SK-N-SH (cell line): ENCODE data around the gene KRT20. TPM values are rescaled to one million over a fixed set of nuclear protein-coding genes. Genes with fewer than 3 reads are reported as not detected.
"Not testable (repeated sequence)": the region's sequence is repeated elsewhere in the genome, so short reads cannot be mapped to it uniquely, and the experiment has no call there.

Experiments
- CTCF ChIA-PET: fragments of 300-600, 350-600 bp; formaldehyde crosslinking; extraction: SDS; loops from one replicate; lab custom pipeline; 2021; lab: Yijun Ruan, JAX
- POLR2A ChIA-PET: fragments of 350-600 bp; sonication (Branson Sonifier 250); formaldehyde crosslinking; extraction: SDS; loops from one replicate; lab custom pipeline; 2020; ENCODE audit warnings: antibody characterized with exemption, inconsistent platforms; lab: Yijun Ruan, JAX
- DNase-seq: peaks from one replicate; pipeline ENCODE4 v3.0.0; 2012
- H2AFZ ChIP-seq: fragments of 200-600 bp; sonication (generic); 2 replicates; pipeline ENCODE4 v1.8.1; 2016; ENCODE audit warnings: antibody characterized with exemption, mild to moderate bottlenecking, low read depth
- H3F3A ChIP-seq: fragments of 200-600 bp; sonication (generic); replicated peaks from 2 replicates; pipeline ENCODE3; 2016; ENCODE audit warnings: antibody characterized with exemption, mild to moderate bottlenecking; ENCODE audit not compliant: insufficient read depth
- H3K27ac ChIP-seq, 2 experiments: fragments of 200-500 bp in 1 of 2; fragments of 200-600 bp in 1 of 2; sonication (Bioruptor generic) in 1 of 2; sonication (generic), shearing (Covaris generic) in 1 of 2; 2 replicates each; pipeline versions ENCODE4 v1.5.1 to v1.6.1; 2014 to 2016; ENCODE audit warnings: low read depth in 2 of 2, inconsistent platforms in 1 of 2, low read length in 1 of 2, mild to moderate bottlenecking in 1 of 2, mixed read lengths in 1 of 2
- H3K27me3 ChIP-seq: fragments of 200-600 bp; sonication (generic), shearing (Covaris generic); 2 replicates; pipeline ENCODE4 v1.6.1; 2016; ENCODE audit warnings: mixed run types; ENCODE audit not compliant: insufficient read depth
- H3K36me3 ChIP-seq, 2 experiments: fragments of 200-500 bp in 1 of 2; fragments of 200-600 bp in 1 of 2; sonication (Bioruptor generic) in 1 of 2; sonication (generic) in 1 of 2; replicated peaks in 1 of 2; 2 replicates each; pipeline versions ENCODE3 to v1.5.1; 2014 to 2016; ENCODE audit warnings: low read length in 1 of 2, mild to moderate bottlenecking in 1 of 2; ENCODE audit not compliant: insufficient read depth in 2 of 2, control insufficient read depth in 1 of 2
- H3K4me1 ChIP-seq, 2 experiments: fragments of 200-500 bp in 1 of 2; fragments of 200-600 bp in 1 of 2; sonication (Bioruptor generic) in 1 of 2; sonication (generic), shearing (Covaris generic) in 1 of 2; 2 replicates each; pipeline versions ENCODE4 v1.5.1 to v1.6.1; 2014 to 2016; ENCODE audit warnings: low read depth in 1 of 2, low read length in 1 of 2, mixed run types in 1 of 2; ENCODE audit not compliant: insufficient read depth in 2 of 2, control insufficient read depth in 1 of 2
- H3K4me2 ChIP-seq: fragments of 200-600 bp; sonication (generic), shearing (Covaris generic); 2 replicates; pipeline ENCODE4 v1.6.1; 2017; ENCODE audit warnings: mixed run types
- H3K4me3 ChIP-seq, 2 experiments: fragments of 200-500 bp in 1 of 2; fragments of 200-600 bp in 1 of 2; sonication (Bioruptor generic) in 1 of 2; sonication (generic), shearing (Covaris generic) in 1 of 2; 2 replicates each; pipeline versions ENCODE4 v1.5.1 to v1.8.1; 2014 to 2016; ENCODE audit warnings: low read depth in 2 of 2, inconsistent platforms in 1 of 2, low read length in 1 of 2, mild to moderate bottlenecking in 1 of 2, mixed read lengths in 1 of 2, moderate library complexity in 1 of 2
- H3K79me2 ChIP-seq: fragments of 200-600 bp; sonication (generic); 2 replicates; pipeline ENCODE4 v1.8.1; 2017; ENCODE audit warnings: mild to moderate bottlenecking; ENCODE audit not compliant: insufficient read depth
- H3K9ac ChIP-seq: fragments of 200-600 bp; sonication (generic); 2 replicates; pipeline ENCODE4 v1.6.1; 2017; ENCODE audit warnings: mixed run types
- H3K9me2 ChIP-seq: fragments of 200-600 bp; sonication (generic); 2 replicates; pipeline ENCODE4 v1.6.1; 2017; ENCODE audit warnings: mixed run types
- H3K9me3 ChIP-seq: fragments of 200-600 bp; sonication (generic); 2 replicates; pipeline ENCODE4 v1.6.1; 2017; ENCODE audit warnings: mixed run types, mild to moderate bottlenecking, moderate library complexity
- H4K20me1 ChIP-seq: fragments of 200-600 bp; sonication (generic); 2 replicates; pipeline ENCODE4 v1.6.1; 2017; ENCODE audit warnings: mild to moderate bottlenecking, mixed run types; ENCODE audit not compliant: insufficient read depth
- CHD2 ChIP-seq: fragments of 150-350 bp; IDR thresholded peaks from 2 replicates; pipeline ENCODE4 v1.6.1; 2018; ENCODE audit warnings: low read length; ENCODE audit not compliant: partially characterized antibody
- FOSL2 ChIP-seq: IDR thresholded peaks from 2 replicates; pipeline ENCODE4 v1.4.0; 2012; ENCODE audit warnings: low read depth, mild to moderate bottlenecking, moderate library complexity, borderline replicate concordance
- MEF2A ChIP-seq: IDR thresholded peaks from 2 replicates; pipeline ENCODE4 v1.4.0; 2012; ENCODE audit warnings: low read depth, borderline replicate concordance
- NFIC ChIP-seq: IDR thresholded peaks from 2 replicates; pipeline ENCODE4 v1.4.0; 2012; ENCODE audit warnings: borderline replicate concordance
- RFX5 ChIP-seq: IDR thresholded peaks from 2 replicates; pipeline ENCODE4 v1.6.1; 2012; ENCODE audit warnings: mild to moderate bottlenecking, improper control_type of control experiment, low read length
- SMC3 ChIP-seq: IDR thresholded peaks from 2 replicates; pipeline ENCODE4 v1.6.1; 2012; ENCODE audit warnings: low read depth, low read length, improper control_type of control experiment
- WGBS: methylation state at CpG from one replicate; pipeline ENCODE4 v1.1.6; 2017; ENCODE audit warnings: low lambda C conversion rate; 5-methylcytosine and 5-hydroxymethylcytosine counted together
- polyA plus RNA-seq, 3 experiments: library from polyadenylated mRNA; depleted of rRNA; stranded (reverse); fragments of >200 nt; gene quantifications; 2 replicates each; pipeline ENCODE4 v1.2.3, GENCODE V29; 2012

Gene KRT20
- polyA plus RNA-seq, 1 of the 3 experiments (the other 2 are of a cell fraction) = not detected

- Histone ChIP-seq H3F3A (no peaks in the 10 kb centered on the region), H3K9ac (peak overlapping the region; percentile 43; the same call in 1 of the 2 replicates), H3K4me2 (peak overlapping the region; percentile 27; the same call in 1 of the 2 replicates), H3K79me2 (no peaks in the 10 kb centered on the region)
- CTCF ChIA-PET = no interaction called here
- TF ChIP-seq FOSL2 (peak; percentile 44; the same call in 1 of the 2 replicates), NFIC (no peak)
- TF ChIP-seq, all 33 proteins: peak for 1
- WGBS = 10% methylated on average over 2 of the region's 2 CpGs
- Histone ChIP-seq H4K20me1 (no peaks in the 10 kb centered on the region), H3K27me3 (peaks cover 23% of the 10 kb centered on the region), H3K9me3 (no peaks in the 10 kb centered on the region), H2AFZ (peak overlapping the region; percentile 64), H3K4me1 (no peaks in the 10 kb centered on the region; a peak in 1 of 4 replicates), H3K9me2 (no peaks in the 10 kb centered on the region), H3K4me3 (no peak overlapping the region), H3K27ac (peak overlapping the region in 1 of 2 experiments; percentile 50; a peak in 1 of 4 replicates), H3K36me3 (no peaks in the 10 kb centered on the region)
- POLR2A ChIA-PET = no interaction called here
- DNase-seq = no peak
Measured at GRCh38 chr17:40922239-40922638, 37.2 kb upstream of the KRT20 start.

- WGBS = 25% methylated on average over 2 of the region's 2 CpGs
Measured at GRCh38 chr17:40921026-40921425, 36.0 kb upstream of the KRT20 start.

GRCh38 chr17:40917116-40917515 lies 32.1 kb upstream of the KRT20 start:
- POLR2A ChIA-PET = interaction anchor here (0.6 kb wide), 1 partner anchor 604 kb away, joined by 3 read pairs; no protein-coding TSS in a partner anchor
- not testable (repeated sequence) for H2AFZ ChIP-seq, H3K4me1 ChIP-seq, H3K9me2 ChIP-seq, H3K79me2 ChIP-seq, DNase-seq, H3K9ac ChIP-seq, H3K27ac ChIP-seq, H3K27me3 ChIP-seq, H3K4me3 ChIP-seq, H3F3A ChIP-seq, H3K36me3 ChIP-seq, H4K20me1 ChIP-seq, H3K9me3 ChIP-seq, H3K4me2 ChIP-seq
- 45% methylated on average over 2 of the region's 2 CpGs for WGBS
- CTCF ChIA-PET = interaction anchor here (1.2 to 11.9 kb wide), 4 partner anchors 10 to 745 kb away, joined by 3 to 140 read pairs (median 24); no protein-coding TSS in a partner anchor

More at GRCh38 chr17:40921026-40921425, 36.0 kb upstream of the KRT20 start:
- Histone ChIP-seq H2AFZ (no peak overlapping the region), H3K4me1 (no peaks in the 10 kb centered on the region; a peak in 1 of 4 replicates), H3K9me2 (no peaks in the 10 kb centered on the region), H3F3A (no peaks in the 10 kb centered on the region), H3K4me2 (no peak overlapping the region), H3K27me3 (peaks cover 12% of the 10 kb centered on the region; the same call in 1 of the 2 replicates), H4K20me1 (no peaks in the 10 kb centered on the region), H3K9me3 (no peaks in the 10 kb centered on the region), H3K27ac (no peak overlapping the region), H3K79me2 (no peaks in the 10 kb centered on the region), H3K9ac (no peak overlapping the region), H3K4me3 (no peak overlapping the region), H3K36me3 (no peaks in the 10 kb centered on the region)
- POLR2A ChIA-PET = no interaction called here
- TF ChIP-seq SMC3 (no peak), CHD2 (no peak), RFX5 (no peak)
- CTCF ChIA-PET = no interaction called here
- no peak for DNase-seq

- H3K9me2 ChIP-seq = no peaks in the 10 kb centered on the region
- no peak for DNase-seq
- H3K9me3 ChIP-seq = no peaks in the 10 kb centered on the region
- no peaks in the 10 kb centered on the region for H3K4me1 ChIP-seq
- no peaks in the 10 kb centered on the region for H4K20me1 ChIP-seq
- no peaks in the 10 kb centered on the region for H3K79me2 ChIP-seq
- H3K9ac ChIP-seq = no peak overlapping the region
- no peak for TF ChIP-seq MEF2A
- CTCF ChIA-PET = interaction anchor here (1.2 to 11.9 kb wide), 4 partner anchors 9 to 745 kb away, joined by 3 to 140 read pairs (median 24); no protein-coding TSS in a partner anchor
- H3K36me3 ChIP-seq = no peaks in the 10 kb centered on the region
- H3K4me2 ChIP-seq = no peak overlapping the region
- no peak overlapping the region for H3K4me3 ChIP-seq
- H3K27me3 ChIP-seq = no peaks in the 10 kb centered on the region
- H3K27ac ChIP-seq = peak overlapping the region in 1 of 2 experiments; percentile 77; a peak in 1 of 4 replicates
- POLR2A ChIA-PET = no interaction called here
- no peak overlapping the region for H2AFZ ChIP-seq
- 40% methylated on average over 1 of the region's 1 CpG for WGBS
- no peaks in the 10 kb centered on the region for H3F3A ChIP-seq
Measured at GRCh38 chr17:40916366-40916765, 31.3 kb upstream of the KRT20 start.
